Fibroblast of lung (primary cell): ENCODE results near the gene PIMREG.

Experiments used
- CTCF ChIP-seq, 2 donors: IDR thresholded peaks in 1 of 2; conservative IDR thresholded peaks in 1 of 2; 1 replicate in 1 of 2; 2 replicates in 1 of 2; pipeline ENCODE4 v1.5.1; 2011 to 2012; ENCODE audit warnings: low read length in 2 of 2, control low read depth in 1 of 2, inconsistent platforms in 1 of 2, low read depth in 1 of 2, mild to moderate bottlenecking in 1 of 2
- EZH2 ChIP-seq: IDR thresholded peaks from 2 replicates; pipeline ENCODE4 v1.5.1; 2012; ENCODE audit warnings: low read length, control low read depth, mild to moderate bottlenecking; ENCODE audit errors: missing control alignments

GRCh38 chr17:6465206-6466003 lies 21.1 kb downstream of the PIMREG start:
- no peak for TF ChIP-seq EZH2
- no peak for TF ChIP-seq CTCF (conservative IDR thresholded peaks at IDR 0.05 in 1 of 2, IDR thresholded peaks at IDR 0.05 in 1 of 2; ENCODE audit: low read depth in 1 of 2, low read length in 2 of 2)
